IPS-15b (cell line): ENCODE results near the gene RPUSD1.

Source experiments
- H3K27me3 ChIP-seq: one replicate; pipeline ENCODE4 v1.6.1; 2013; ENCODE audit warnings: low read length; ENCODE audit not compliant: control insufficient read depth, insufficient read depth
- H3K36me3 ChIP-seq: one replicate; pipeline ENCODE4 v1.6.1; 2013; ENCODE audit warnings: low read length; ENCODE audit not compliant: control insufficient read depth, insufficient read depth
- H3K4me1 ChIP-seq: one replicate; pipeline ENCODE4 v1.6.1; 2013; ENCODE audit warnings: mild to moderate bottlenecking, low read length; ENCODE audit not compliant: control insufficient read depth, insufficient read depth
- H3K4me3 ChIP-seq: one replicate; pipeline ENCODE4 v1.5.1; 2013; ENCODE audit warnings: low read depth, low read length
- H3K9ac ChIP-seq: one replicate; pipeline ENCODE4 v1.6.1; 2013; ENCODE audit warnings: low read depth, mild to moderate bottlenecking, low read length
- H3K9me3 ChIP-seq: one replicate; pipeline ENCODE4 v1.6.1; 2013; ENCODE audit warnings: mild to moderate bottlenecking, low read length; ENCODE audit not compliant: control insufficient read depth, insufficient read depth

Gene RPUSD1

GRCh38 chr16:766008-766819 is 22.0 kb downstream of the RPUSD1 start:
- Histone ChIP-seq H3K36me3 (no peaks in the 10 kb centered on the region), H3K27me3 (no peaks in the 10 kb centered on the region), H3K4me3 (no peak overlapping the region), H3K9me3 (no peaks in the 10 kb centered on the region), H3K9ac (no peak overlapping the region), H3K4me1 (no peaks in the 10 kb centered on the region)

- Histone ChIP-seq H3K9ac (no peak overlapping the region), H3K27me3 (no peaks in the 10 kb centered on the region), H3K4me1 (no peaks in the 10 kb centered on the region), H3K9me3 (no peaks in the 10 kb centered on the region), H3K4me3 (no peak overlapping the region), H3K36me3 (no peaks in the 10 kb centered on the region)
Measured at GRCh38 chr16:765488-765865, 22.7 kb downstream of the RPUSD1 start.

- Histone ChIP-seq H3K9ac (no peak overlapping the region), H3K36me3 (no peaks in the 10 kb centered on the region), H3K9me3 (no peaks in the 10 kb centered on the region), H3K4me1 (no peaks in the 10 kb centered on the region), H3K27me3 (no peaks in the 10 kb centered on the region), H3K4me3 (no peak overlapping the region)
Measured at GRCh38 chr16:764848-765487, 23.2 kb downstream of the RPUSD1 start.

- Histone ChIP-seq H3K9ac (no peak overlapping the region), H3K4me3 (no peak overlapping the region), H3K36me3 (no peaks in the 10 kb centered on the region), H3K4me1 (no peaks in the 10 kb centered on the region), H3K27me3 (no peaks in the 10 kb centered on the region), H3K9me3 (no peaks in the 10 kb centered on the region)
Measured at GRCh38 chr16:764184-764750, 23.9 kb downstream of the RPUSD1 start.

- Histone ChIP-seq H3K9me3 (no peaks in the 10 kb centered on the region), H3K9ac (no peak overlapping the region), H3K36me3 (no peaks in the 10 kb centered on the region), H3K4me1 (no peaks in the 10 kb centered on the region), H3K4me3 (no peak overlapping the region), H3K27me3 (no peaks in the 10 kb centered on the region)
Measured at GRCh38 chr16:763369-764183, 24.6 kb downstream of the RPUSD1 start.

GRCh38 chr16:762595-763268 is 25.4 kb downstream of the RPUSD1 start:
- no peaks in the 10 kb centered on the region for H3K27me3 ChIP-seq
- H3K36me3 ChIP-seq = no peaks in the 10 kb centered on the region
- H3K4me3 ChIP-seq = no peak overlapping the region
- H3K9ac ChIP-seq = no peak overlapping the region
- H3K9me3 ChIP-seq = no peaks in the 10 kb centered on the region
- H3K4me1 ChIP-seq = no peaks in the 10 kb centered on the region

GRCh38 chr16:761625-762513 is 26.3 kb downstream of the RPUSD1 start:
- H3K4me3 ChIP-seq = no peak overlapping the region
- no peaks in the 10 kb centered on the region for H3K36me3 ChIP-seq
- no peak overlapping the region for H3K9ac ChIP-seq
- H3K4me1 ChIP-seq = no peaks in the 10 kb centered on the region
- no peaks in the 10 kb centered on the region for H3K9me3 ChIP-seq
- H3K27me3 ChIP-seq = no peaks in the 10 kb centered on the region

GRCh38 chr16:760545-761343 is 27.4 kb downstream of the RPUSD1 start, which contains the start of gene MSLN:
Gene MSLN, plus strand, starts transcription at chr16:760734. Its CDS starts 1,947 bp downstream, at chr16:762681.
- no peak within 1 kb of the TSS for H3K4me3 ChIP-seq
- H3K27me3 ChIP-seq = no peaks in the 10 kb centered on the region
- no peaks in the 10 kb centered on the region for H3K4me1 ChIP-seq
- no peaks in the 10 kb centered on the region for H3K36me3 ChIP-seq
- H3K9me3 ChIP-seq = no peaks in the 10 kb centered on the region
- H3K9ac ChIP-seq = no peak within 1 kb of the TSS

GRCh38 chr16:760065-760464 is 28.1 kb downstream of the RPUSD1 start:
- H3K9ac ChIP-seq = no peak overlapping the region
- no peaks in the 10 kb centered on the region for H3K4me1 ChIP-seq
- no peaks in the 10 kb centered on the region for H3K36me3 ChIP-seq
- H3K4me3 ChIP-seq = no peak overlapping the region
- H3K9me3 ChIP-seq = no peaks in the 10 kb centered on the region
- no peaks in the 10 kb centered on the region for H3K27me3 ChIP-seq
